Stimulated activated CD8-positive, alpha-beta memory T cell treated with anti-CD3 and anti-CD28 coated beads, Interleukin-15, amount 100 ng/mL, for 4 hours (primary cell): ENCODE results near the gene UPK3BL2.
"Not testable (repeated sequence)": the region's sequence is repeated elsewhere in the genome, so short reads cannot be mapped to it uniquely, and the experiment has no call there.

Experiments
- DNase-seq, 2 donors: peaks; one replicate each; pipeline ENCODE4 v3.0.0-alpha.2; 2020; ENCODE audit warnings: low read depth in 2 of 2

UPK3BL2 gene

DNA sequence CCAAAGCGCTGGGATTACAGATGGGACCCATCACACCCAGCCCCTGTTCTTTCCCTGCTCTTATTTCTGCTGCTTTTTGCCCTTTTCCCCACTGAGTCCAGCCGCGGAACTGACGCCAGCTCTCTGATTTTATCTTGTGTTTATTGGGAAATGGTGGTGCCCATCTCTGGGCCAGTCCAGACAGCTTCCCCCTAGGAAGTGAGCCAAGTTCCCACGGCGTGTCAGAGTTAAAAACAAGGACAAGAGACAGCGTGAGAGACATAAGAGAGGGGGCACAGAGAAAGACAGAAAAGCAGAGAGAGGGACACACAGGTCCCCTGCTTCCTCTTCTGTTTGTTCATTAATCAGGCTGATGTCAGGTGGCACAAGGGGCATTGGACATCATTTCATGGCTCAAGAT, 11.9 kb downstream of the UPK3BL2 start:
- not testable (repeated sequence) for DNase-seq

DNA sequence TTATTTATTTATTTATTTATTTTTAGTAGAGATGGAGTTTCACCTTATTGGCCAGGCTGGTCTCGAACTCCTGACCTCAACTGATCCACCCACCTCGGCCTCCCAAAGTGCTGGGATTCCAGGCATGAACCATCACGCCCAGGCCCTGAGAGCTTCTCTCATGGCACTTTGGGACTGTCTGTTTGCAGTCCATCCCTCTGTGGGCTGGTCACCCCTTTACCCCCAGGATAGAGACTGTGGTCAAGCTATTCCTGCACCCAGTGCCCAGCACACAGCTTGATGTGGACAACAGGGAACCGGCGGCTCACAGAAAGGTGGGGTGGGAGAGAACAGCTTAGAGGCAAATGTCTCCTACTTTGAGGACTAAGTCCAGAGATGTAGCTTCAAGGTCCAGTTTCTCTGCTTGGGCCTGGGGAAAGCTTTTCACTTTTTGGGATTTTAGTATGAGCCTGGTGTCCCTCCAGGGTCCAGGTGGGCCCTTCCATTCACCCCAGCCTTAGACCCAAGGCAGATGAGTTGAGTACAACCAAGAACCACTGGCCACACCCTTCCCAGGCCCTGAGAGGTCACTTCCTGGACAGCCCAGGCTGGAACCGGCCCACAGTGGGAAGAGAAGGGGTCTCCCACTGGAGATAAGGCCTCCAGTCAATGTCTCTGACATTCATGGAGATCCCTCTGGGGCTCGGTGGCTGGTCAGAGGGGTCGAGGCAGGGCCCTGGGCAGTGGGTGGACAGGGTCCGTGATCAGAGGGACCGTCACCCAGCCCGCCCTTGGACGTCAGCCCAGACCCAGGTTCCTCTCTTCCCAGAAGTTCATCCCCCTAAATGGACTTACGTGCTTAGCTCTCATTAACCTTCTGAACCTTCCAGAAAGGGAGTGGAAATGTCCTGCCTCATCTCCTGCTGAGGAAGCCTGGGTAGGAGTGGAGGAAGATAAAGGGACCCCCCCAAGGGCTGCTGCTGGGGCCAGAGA, 15.4 kb downstream of the UPK3BL2 start:
- not testable (repeated sequence) for DNase-seq

DNA sequence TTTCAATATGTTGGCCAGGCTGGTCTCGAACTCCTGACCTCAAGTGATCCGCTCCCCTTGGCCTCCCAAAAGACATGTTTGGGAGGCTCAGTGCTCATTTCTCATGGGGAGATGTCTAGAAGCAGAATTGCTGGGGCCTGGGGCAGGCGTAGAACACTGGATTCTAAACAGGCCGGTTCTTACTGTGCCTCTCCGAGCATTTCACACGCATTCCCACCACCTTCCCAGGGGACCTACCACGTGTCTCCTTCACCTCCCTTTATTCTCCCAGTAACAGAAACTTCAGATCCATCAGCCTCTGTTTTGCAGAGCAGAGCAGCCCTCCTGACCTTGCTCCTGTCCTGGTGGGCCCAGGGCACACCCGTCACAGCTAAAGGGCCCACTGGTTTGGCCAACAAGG, 16.3 kb downstream of the UPK3BL2 start:
- not testable (repeated sequence) for DNase-seq

DNA sequence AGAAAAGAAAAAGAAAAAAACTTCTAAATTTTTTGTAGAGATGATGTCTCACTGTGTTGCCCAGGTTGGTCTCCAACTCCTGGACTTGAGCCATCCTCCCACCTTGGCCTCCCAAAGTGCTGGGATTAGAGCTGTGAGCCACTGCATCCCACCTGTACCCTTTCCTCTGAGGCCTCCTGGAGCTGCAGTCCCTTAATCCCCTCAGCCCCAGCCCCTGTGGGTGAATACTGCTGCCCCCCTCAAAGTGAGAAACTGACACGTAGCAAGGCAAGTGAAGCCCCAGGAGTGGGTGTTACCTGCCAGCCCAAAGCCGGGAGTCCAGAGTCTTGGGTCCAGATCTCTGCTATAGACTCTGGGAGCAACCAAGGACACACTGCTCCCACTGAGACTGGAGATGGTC, 18.7 kb downstream of the UPK3BL2 start:
- DNase-seq = not testable (repeated sequence)

DNA sequence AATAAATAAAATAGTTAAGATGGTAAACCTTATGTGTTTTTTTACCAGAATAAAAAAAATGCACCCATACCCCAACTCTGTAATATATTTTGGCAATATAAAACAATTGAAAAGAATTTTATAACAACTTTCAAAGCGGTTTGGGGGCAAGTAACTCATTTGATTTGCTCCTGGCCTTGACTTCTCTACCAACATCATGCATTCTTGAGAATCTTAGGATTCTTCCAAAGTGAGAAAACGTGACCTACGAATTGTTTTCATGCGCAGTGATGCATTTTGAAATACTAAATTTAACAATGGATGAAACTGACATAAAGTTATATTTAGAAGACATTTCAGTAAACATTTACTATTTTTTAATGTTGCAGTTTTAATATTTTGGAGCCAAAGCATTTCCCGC, 22.7 kb downstream of the UPK3BL2 start:
- not testable (repeated sequence) for DNase-seq

DNA sequence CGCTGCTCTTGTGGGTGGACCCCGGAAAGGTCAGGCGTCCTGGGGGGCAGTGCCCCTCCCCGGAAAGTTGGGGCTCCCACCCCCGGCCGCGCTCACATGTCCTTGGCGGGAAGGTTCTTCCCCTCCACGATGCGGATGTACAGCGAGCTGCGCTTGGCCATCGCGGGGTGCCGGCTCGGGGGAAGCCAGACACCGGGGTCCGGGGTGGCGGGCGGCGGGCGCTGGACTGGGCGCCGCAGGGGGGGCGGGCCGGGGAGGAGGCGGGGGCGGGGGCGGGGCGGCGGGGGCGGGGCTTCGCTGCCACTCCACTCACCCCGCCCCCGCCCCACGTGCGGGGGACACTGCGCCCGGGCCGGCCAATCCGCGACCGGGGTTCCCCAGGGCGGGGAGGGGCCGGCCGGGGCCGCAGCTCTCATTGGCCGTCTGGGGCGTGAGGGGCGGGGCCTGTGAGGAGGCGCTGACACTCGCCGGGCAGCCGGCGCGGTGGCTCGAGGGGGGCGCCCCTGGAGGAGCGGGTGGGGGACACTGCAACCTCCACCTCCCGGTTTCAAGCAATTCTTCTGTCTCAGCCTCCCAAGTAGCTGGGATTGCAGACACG, 25.8 kb downstream of the UPK3BL2 start, which contains the start of gene RASA4B:
Gene RASA4B, minus strand, starts transcription at position 228 of the 598 bp plus-strand sequence. Its CDS starts 67 bp downstream, at position 161.
- DNase-seq = not testable (repeated sequence)

DNA sequence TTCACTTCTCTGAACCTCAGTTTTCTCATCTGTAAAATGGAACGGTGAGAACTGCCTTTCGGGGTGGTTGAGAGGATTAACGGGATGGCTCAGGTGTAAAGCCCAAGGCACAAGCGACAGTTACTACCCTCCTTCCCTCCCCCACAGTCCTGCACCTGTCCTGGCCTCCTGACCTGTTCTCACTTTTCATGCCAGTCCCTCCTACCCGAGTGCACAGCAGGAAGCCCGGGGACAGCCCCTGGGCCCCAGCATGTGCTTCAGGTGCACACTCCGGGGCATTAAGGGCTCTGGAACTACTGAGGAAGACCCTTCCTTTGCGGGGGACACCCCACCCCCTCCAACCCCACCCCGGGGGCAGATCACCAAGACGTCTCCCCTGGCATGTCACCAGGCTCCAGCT, 26.5 kb downstream of the UPK3BL2 start:
- DNase-seq = not testable (repeated sequence)

DNA sequence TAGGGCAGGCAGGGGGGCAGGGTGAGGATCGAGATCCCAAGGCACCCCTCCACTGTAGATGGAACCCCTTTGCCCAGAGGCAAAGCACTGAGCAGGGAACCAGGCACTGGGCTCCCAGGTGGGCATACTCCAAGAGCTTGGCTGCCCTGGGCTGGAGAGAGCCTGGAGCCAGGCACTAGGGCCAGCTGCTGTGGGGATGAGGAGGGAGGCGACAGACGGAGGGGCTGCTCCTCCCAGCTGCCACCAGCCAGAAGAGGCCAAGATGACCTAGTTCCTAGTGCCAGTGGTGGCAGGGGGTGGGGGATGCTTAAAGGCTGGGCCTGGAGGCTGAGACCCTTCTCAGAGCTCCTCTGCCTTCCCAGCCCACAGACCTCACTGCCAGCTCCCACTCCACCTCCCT, 27.6 kb downstream of the UPK3BL2 start:
- not testable (repeated sequence) for DNase-seq

DNA sequence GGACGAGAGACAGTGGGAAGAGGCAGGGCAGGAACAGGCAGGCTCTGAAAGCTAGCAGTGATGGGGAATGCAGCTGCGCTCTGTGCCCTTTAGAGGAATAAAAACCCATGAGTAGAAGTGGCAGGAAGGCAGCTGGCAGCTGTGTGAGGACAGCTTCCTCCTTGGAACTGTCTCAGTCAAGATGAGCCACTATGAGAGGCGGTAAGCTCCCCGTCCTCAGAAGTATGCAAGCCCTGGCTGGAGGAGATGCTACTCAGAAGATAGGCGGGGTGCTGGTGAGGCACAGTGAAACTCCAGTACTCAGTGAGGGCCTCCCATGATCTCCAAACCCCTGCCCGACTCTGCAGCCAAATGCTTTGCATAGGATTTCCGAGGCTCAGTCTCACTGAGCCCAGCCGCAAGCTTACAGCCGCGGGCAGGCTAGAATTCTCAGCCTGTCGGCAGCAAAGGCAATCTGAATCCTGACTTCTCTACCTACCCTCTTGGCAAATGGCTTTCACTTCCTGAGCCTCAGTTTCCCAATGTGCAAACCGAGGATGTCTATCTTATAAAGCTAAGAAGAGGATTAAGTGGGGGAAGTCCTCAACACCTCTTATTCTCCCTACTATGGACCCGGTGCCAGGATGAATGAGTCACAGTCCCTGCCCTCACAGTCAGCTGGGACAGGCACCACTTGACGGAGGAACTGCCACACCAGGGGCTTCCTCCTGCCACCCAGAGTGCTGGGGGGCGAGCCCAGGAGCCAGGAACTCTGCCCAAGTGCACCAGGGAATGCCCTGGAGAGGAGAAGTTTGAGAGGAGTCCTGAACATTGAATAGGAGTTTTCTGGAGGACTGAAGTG, 28.4 kb downstream of the UPK3BL2 start:
- DNase-seq = not testable (repeated sequence)

DNA sequence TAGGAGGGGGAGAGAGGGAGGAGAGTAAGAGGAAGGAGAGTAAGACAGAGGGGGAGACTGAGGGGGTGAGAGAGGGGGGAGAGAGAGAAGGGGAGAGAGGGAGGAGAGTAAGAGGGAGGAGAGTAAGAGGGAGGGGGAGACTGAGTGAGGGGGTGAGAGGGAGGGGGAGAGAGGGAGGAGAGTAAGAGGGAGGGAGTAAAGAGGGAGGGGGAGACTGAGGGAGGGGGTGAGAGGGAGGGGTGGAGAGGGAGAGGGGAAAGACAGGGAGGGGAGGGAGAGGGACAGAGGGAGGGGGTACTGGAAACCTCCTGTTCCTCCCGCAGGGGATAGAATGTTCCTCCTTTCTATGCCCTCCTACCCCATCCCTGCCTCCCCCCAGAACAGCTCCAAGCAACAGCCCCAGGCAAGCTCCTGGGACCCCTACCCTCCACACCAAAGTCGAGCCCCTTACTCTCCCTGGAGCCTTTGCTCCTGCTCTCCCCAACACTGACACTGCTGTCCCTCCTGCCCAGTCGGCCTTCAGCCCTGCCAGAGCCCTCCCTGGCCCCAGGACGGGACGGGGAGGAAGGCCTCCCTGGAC, 30.8 kb downstream of the UPK3BL2 start:
- DNase-seq = not testable (repeated sequence)

DNA sequence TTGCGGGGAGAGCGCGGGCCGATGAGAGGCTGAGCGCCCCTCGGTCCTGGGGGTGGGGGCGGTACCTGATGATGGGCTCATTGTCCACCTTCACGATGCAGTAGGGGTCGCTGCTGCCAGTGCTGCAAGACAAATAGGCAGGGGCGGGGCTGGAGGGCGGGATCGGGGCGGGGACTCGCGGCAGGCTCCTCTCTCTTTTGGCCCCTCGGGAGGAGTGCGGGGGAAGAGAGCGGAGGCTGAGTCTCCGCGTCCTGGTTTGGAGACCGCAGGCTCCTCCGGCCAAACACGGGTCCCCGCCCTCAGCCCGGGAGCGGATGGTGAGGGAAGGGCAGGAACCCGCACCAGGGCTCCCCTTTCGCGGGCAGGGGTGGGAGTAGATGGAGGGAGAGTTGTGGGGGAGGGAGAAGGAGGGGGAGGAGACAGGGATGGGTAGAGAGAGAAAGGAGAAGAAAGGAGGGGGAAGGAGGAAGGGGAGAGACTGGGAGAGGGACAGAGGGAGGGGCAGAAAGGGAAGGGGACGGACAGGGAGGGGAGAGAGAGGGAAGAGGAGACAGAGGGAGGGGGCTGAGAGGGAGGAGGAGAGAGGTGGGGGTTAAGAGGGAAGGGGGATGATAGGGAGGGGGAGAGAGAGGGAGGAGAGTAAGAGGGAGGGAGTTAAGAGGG, 31.5 kb downstream of the UPK3BL2 start:
- not testable (repeated sequence) for DNase-seq

DNA sequence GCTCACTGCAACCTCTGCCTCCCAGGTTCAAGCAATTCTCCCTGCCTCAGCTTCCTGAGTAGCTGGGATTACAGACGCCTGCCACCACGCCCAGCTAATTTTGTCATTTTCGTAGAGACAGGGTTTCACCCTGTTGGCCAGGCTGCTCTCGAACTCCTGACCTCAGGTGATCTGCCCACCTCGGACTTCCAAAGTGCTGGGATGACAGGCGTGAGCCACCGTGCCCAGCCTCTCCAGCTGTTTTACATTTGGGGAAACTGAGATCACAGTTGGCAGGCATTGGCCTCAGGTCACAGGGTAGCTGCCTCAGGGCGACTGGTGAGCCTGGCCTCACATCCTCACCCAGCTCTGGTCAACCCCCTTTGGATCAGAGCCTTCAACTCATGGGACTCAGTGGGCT, 32.9 kb downstream of the UPK3BL2 start:
- not testable (repeated sequence) for DNase-seq

DNA sequence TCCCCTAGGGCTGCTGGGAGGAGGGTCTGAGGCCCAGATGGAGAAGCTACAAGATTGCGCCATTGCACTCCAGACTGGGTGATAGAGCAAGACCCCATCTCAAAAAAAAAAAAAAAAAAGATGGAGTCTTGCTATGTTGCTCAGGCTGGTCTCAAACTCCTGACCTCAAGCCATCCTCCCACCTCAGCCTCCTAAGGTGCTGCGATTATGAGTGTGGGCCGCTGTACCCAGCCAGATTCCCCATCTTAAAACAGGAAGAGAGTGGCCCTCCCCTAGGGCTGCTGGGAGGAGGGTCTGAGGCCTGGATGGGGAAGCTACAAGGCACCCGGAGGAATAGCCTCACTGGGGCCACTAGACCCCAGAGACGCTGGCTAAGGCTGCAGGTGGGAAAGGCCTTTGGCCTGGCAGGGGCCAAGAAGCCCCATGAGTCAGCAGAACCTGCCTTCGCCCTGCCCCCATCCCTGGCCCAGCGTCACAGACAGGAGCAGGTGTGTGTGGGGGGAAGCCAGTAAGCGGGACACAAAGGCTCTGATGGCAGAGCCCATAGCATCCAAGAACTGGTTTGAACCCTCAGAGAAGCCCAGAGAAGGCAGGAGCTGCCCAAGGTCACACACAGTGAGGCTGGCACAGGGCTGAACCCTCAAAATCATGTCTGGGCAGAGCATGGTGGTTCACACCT, 35.9 kb downstream of the UPK3BL2 start:
- not testable (repeated sequence) for DNase-seq

DNA sequence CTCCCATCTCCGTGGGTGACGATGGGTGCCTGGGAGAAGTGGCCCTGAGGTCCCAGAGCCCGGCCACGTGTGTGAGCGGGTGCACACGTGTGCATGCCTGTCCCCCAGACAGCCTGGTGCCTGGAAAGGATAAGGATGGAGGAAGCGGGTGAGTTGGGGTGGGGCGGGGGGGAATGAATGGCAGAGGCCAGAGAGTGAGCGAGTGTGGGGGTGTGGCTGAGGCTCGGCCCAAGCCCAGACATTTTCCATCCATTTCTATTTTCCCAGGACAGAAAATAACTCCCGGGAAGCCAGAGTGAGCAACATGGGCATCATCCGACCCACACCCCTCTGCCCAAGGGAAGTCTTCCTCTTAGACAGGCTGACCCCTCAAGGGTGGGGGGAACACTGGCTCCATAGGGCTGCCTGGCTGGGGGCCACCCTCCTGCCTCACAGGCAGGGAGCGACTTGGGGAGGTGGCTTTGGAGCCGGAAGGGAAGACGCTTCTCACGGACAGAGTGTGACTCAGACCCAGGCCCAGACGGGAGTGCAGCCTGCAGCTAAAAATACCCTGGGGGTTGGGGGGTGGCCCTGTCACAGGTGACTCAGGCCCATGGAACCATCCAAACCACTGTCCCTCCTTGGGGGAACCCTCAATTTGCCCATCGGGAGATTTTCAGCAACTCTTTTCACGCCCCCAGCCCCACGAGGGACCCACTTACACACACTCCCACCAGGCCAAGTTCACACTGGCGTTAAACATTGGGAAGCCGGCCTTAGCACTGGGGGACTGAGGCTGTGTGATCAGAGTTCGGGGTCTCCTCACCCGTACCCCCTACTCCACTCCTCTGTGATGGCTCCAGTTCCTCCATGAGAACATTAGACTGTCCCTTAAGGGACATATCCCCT, 38.0 kb downstream of the UPK3BL2 start:
- not testable (repeated sequence) for DNase-seq

DNA sequence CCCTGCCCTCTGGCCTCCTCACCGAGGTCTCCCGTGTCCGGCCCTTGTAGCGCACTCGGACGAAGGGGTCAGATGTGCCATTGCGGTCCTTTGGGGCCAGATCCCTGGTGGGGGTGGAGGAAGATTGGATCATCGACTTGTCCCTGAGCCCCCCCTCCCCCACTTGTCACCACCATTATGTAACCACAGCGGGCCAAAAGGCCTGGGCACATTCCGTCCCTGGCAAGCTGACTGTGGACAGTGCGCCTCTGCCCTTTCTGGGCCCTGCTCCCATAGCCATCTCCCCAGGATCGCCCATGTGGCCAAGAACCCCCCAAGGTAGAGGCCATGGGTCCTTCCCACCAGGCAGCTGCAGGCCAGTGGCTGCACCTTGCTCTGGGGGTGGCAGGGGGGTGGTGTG, 40.4 kb downstream of the UPK3BL2 start:
- not testable (repeated sequence) for DNase-seq

DNA sequence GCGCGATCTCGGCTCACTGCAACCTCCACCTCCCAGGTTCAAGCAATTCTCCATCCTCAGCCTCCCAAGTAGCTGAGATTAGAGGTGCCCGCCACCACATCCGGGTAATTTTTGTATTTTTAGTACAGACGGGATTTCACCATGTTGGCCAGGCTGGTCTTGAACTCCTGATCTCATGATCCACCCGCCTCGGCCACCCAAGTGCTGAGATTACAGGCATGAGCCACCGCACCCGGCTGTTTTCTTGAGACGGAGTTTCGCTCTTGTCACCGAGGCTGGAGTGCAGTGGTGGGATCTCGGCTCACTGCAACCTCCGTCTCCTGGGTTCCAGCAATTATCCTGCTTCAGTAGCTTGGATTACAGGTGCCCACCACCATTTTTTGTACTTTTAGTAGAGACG, 45.2 kb downstream of the UPK3BL2 start:
- DNase-seq = not testable (repeated sequence)

DNA sequence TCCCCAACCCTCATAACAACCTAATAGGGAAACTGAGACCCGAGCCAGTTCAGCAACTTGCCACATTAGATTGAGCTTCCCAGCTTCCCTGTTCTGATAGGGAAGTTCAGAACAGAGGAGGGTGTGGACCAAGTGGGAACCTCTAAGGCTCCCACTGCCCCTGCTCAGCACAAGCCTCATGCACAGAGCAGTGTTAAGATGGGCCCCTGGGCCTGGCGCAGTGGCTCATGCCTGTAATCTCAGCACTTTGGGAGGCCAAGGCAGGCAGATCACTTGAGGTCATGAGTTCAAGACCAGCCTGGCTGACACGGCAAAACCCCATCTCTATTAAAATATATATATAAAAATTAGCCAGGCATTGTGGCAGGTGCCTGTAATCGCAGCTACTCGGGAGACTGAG, 46.2 kb downstream of the UPK3BL2 start:
- DNase-seq = not testable (repeated sequence)

DNA sequence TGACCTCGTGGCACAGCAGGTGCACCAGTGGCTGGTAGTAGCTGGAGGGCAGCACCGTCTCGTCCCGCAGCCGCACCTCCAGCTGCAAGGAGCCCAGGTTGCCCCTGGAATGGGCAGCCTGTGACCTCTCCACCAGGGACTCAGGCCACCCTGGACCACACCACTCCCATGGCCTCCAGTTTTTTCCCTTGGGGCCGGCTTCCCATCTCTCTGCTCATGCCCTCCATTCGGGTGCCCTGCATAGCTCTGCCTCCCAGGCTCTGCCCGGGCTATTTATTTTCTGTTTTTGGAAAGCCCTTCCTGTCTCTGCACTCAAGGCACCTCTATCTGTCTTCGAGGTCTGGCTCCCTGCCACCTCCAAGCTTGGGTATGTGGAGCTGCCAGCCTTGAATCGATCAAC, 46.6 kb downstream of the UPK3BL2 start:
- DNase-seq = not testable (repeated sequence)

DNA sequence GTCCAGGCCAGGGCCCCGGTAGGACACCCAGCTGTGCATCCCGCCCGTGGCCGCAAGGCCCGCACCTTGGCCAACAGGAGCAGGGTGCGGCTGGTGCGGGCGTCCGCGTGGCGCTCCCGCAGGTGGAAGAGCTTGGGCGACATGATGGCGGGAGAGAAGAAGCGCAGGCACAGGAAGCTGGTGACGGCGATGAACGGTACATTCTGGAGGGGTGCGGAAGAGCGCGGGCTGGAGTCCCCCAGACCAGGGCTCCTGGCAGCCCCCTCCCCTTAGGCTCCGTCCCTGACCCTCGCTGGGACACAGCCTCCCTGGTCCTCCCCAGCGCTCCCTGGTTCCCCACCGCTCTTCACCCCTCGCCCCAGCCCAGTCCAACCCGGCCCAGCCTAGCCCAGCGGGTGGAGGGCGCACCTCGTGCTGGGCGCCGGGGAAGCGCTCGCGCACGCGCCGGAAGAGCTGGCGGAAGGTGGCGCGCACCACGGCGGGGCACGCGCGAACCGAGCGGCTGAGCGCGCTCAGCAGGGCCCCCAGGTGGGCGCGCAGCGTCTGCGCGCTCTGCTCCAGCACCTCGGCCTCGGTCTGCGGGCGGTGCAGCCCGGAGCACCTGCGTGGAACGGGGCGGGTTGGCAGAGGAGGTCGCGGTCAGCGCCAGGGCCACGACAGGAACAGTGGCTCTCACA, 48.9 kb downstream of the UPK3BL2 start:
- not testable (repeated sequence) for DNase-seq
